GM18861 (cell line): ENCODE results near the gene WDR72.
"Not testable (repeated sequence)": the region's sequence is repeated elsewhere in the genome, so short reads cannot be mapped to it uniquely, and the experiment has no call there.

ENCODE experiments used
- ATAC-seq: cut with Tn5 transposase; IDR thresholded peaks from one replicate; pipeline ENCODE4 v1.9.1; 2021; ENCODE audit not compliant: unreplicated experiment

Gene WDR72

DNA sequence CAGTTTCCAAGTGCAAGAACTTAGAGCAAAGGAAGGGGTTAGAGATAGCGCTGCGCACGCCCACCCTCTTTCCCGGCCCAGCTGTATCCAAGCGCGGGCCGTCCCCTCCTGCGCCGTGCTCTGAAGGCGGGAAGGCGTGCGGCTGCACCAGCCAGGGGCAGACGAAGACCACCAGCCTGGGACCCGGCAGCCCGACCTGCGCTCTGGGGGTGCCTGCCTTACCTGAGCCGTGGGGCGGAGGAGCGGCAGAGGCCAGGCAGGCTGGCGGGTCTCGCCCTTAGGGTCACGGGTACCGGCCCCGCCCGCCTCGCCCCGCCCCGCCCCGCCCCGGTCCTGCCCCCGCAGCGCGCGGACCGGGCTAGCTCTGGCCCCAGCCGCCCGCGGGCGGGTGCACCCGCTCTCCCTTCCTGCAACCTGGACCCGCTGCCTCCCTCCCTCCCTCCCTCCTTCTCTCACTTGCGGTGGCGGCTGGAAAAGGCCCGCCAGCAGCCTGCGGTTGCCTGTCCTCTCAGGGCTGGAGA is at the start of gene WDR72:
Gene WDR72, minus strand, starts transcription at position 253 of the 521 bp plus-strand sequence. CDS start 26,514 bp downstream, outside the sequence.
- no peak for ATAC-seq

DNA sequence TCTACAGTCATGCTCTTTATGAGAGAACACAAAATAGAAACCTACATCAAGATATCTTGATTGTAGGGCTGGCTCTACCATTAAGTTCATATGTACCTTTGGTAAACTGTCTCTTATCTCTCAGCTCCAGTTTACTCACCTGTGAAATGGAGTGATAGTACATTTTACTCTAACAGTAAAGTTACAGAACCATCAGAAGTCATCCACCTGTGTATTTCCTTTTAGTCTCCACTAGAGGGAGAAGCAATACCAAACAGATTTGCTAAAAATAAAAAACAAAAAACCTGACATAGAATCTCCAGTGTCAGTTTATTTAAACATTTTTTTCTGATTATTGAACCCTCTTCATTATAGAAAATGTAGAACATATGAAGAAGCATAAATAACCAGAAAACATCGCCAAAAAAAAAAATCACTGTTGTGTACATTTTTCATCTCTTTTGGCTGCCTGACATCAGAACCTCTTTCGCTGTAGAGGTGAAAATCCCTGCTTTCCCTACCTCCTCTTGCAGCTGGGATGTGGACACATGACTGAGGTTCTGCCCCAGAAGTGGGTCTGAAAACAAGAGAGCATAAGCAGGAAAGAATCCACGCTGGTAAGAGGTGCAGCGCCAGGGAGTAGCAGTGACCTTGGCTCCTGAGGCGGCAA is 48.7 kb upstream of the WDR72 start:
- no peak for ATAC-seq

DNA sequence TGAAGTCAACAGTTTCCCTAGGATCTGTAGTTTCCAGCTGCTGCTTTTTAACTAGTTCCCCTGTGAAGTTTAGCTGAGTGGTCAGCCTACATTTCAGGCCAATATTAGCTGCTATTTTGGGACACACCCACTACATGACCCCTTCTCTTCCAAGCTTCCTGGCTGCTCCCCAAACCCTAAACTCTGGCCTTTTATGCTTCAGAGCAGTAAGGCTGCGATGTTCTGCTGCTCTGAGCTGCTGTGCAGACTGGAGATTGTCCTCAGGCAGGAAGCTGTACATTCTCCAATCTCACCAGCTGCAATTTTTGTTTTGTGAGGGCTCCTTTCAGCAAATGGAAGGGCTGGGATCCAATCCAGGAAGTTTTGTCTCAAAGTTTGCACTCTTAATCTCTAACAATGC is 48.0 kb upstream of the WDR72 start:
- ATAC-seq: no peak

DNA sequence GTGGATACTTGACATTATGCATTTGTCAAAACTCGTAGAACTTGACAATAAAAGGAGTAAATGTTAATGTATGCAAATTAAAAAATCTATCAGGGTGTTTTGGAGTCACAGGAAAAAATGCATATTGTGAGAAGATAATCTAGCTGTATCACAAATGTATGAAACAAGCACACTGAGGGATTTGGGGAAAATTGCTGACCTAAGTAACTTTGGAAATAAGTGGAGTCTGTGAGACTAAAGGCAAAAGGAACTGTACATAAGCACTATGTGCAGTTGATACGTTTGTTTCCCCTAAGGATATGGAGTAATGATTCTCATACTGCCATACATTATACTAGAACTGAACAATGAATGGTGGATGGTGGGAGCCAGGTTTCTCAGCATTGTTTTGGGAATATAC is 43.2 kb upstream of the WDR72 start:
- ATAC-seq: no peak

DNA sequence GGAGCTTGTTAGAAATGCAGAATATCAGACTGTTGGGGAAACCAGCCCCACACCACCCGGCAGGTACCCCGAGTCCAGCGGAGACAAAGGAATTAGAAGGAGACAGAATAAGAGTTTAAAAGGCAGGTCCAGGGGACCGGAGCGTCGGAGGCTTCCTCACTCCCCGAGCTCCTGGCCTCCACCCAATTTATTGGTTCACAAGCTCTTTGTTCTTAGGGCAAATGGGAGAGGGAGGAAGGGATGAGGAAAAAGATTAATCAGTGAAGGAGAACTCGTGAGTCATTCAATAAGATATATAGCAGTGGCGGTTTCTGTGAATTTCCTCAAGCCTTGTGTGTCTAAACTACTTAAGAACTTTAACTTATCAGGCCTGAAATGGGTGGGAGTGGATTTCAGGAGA is 32.1 kb upstream of the WDR72 start:
- no peak for ATAC-seq

DNA sequence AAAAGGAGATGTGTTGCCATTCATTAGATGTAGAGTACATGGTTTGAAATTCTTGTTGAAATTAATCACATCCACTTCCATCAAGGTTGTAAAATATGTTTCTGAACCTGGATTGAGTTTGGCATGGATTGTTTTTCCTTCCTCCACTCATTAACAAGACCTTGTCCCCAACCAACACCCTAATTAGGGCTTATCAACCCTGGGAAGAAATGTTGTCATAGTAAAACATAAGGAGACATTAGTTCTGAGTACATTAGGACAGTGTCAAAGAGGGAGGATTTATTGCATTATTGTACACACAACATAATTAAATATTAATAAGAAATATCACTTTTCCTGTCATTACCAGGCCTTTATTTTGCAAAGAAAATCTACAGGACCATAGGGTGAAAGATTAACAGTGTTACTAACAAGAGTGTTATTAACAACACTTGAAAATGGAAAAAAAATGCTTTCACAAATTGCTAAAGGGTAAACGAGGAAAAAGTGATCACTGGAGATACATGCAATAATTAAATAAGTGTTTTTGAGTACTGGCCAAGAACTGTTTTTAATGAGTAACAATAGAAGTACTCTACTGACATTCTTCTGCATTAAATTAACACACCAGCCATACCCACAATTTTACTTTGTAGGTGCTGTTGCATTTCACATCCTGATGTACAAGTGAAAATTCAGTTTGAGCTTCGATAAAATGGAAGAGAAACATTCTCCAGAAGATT is 30.4 kb upstream of the WDR72 start:
- no peak for ATAC-seq

DNA sequence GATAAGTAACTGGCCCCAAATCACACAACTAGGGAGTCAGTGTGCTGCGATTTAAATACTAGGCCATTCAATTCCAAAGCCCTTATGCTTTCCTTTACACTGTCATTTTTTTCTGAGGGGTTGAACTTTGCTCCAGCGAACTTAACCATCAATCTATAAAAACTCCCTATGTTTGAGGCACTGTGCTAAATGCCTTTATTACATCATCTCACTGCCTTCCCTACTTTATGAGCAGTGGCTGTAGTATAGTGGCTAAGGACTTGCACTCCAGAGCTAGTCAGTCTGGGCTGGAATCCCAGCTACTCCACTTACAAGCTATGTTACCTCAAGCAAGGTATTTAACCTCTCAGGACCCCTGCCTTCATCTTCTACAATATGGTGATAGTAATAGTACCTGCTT is 26.9 kb upstream of the WDR72 start:
- no peak for ATAC-seq

DNA sequence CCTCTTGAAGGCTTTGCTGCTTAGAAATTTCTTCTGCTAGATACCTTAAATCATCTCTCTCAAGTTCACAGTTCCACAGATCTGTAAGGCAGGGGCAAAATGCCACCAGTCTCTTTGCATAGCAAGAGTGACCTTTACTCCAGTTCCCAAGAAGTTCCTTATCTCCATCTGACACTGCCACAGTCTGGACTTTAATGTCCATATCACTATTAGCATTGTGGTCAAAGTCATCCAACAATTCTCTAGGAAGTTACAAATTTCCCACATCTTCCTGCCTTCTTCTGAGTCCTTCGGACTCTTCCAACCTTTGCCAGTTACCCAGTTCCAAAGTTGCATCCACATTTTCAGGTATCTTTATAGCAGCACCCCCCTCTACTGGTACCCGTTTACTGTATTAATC is 25.8 kb upstream of the WDR72 start:
- not testable (repeated sequence) for ATAC-seq

DNA sequence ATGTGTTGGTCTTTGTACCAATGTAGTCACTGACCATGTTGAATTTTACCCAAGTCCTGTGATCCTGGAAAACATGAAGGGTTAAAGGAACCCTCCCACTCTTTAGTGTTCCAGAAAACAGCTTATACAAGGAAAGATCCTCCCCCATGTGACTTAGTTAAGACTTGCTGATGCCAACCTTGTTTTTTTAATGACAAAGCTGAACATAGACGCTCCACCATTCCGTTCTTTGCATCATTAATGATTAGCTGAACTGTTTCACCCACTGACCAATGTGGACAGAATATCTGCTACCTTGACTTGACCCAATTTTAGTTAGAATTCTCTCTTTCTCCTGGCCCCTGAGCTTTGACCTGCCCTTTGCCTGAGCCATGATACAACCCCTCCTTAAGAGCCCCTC is 3.5 kb upstream of the WDR72 start:
- ATAC-seq: no peak

DNA sequence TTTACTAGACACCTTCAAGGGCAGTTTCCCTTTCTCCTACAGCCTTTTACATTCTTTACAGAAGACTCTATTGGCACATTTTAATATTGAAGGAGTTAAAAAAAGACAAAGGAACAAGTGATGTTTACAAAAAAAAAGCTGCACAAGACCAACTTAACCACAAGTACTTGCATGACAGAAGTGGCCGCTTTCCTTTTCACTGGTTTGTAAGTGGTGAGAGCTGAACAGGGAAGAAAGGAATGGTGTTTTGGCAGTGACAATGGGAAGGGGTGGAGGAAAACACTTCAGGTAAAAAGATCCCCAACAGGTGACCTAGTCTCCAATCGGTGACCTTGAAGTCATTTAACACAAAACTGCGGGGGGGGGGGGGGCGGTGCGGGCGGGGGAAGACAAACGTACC is 1.1 kb downstream of the WDR72 start:
- no peak for ATAC-seq

DNA sequence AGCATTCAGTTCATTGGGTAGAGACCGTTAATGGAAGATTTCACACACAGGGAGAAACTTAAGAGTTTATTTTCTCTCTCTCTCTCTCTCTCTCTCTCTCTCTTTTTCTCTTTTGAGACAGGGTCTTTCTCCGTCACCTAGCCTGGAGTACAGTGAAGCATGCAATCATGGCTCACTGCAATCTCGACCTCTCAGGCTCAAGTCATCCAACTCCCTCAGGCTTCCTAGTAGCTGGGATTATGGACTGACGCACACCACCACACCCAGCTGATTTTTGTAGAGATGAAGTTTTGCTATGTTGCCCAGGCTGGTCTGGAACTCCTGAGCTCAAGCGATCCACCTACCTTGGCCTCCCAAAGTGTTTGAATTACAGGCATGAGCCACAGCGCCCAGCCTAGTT is 1.6 kb downstream of the WDR72 start:
- no peak for ATAC-seq

DNA sequence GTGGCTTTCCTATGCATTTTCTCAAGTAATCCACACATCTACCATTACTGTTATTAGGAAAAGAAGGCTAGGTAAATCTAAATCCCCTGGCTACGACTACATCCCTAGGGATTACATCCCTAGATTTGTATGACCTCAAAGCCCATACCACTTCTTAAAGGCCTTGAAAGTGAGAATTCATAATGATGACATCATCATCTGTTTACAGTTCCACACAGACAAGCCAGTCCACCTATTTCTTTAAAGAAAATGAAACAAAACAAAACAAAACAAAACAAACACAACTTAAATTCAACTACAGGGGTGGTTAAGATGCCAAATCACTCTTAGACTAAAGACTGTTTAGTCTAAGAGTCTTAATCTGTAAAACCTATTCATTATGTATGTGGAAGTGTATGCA is 5.7 kb downstream of the WDR72 start:
- no peak for ATAC-seq

DNA sequence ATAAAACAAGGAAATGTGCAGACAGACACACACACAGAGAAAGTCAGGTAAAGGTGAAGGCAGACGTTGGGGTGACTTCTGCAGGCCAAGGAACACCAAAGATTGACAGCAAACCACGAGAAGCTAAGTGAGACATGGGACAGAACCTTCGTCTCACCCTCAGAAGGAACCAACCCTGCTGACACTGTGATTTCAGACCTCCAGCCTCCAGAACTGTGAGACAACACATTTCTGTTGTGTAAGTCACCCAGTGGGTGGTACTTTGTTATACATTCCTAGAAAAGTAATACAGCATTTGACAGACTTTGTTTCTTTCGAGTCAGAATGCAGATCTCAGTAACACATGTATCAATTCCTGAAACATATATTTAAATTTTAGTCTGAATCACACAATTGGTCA is 7.1 kb downstream of the WDR72 start:
- ATAC-seq: no peak

DNA sequence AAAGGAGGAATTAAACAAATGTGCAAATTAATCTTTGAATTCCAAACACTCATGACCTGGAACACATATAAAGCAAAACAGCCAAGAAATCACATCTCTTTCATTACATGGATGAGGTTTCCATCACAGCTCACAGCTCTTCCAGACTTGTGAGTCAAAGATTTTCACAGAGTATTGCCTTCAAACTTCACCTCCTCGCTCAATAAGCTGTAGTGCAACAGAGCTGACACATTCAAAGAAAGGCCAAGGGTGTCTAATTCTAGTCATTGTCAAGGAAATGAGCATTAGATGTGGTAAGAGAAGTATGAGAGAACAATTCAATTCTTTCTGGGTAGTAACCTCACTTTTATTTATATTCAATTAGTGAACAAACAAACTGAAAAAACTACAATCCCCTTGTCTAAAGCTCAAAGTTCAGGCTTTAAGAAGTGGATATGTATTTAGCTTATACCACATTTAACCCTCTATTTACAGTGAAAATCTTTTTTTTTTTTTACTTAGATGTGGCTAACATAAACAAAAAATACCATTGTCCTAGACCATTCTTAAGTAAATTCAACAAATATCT is 11.9 kb downstream of the WDR72 start:
- ATAC-seq: no peak

DNA sequence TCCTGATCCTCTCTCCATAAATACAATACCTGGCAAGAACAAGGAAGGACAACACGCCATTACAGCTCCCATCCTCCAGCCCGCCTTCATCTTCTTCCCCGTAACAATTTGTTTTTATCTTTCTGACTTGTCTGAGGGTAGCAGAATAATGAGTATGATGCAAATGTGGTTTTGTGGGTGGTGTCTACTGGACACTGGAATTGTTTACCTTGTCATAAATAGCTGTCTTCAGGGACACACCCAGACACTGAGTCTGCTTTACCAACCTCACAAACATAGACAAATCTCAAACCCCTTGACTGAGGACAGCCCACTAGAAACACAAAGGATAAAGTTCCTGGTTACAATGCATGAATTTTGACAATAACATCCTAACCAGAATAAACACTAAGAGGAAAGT is 13.4 kb downstream of the WDR72 start:
- ATAC-seq: no peak

DNA sequence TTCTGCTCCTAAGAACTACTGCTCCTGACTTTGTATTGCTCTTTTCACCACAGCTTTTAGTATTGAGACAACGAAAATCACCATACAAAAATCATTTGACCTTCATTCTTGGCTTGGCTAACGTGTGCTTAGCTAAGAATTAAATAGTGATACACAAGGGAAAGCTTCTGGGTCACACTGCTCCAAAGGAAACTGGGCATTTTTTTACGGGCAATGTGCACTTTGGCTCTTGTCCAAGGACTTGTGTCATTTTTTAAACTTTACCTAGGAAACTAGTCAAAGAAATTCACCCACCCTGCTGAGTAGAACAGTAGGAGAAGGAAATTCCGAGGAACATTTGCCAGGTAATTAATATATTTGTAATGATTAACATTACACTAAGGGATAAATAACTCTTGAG is 19.8 kb downstream of the WDR72 start:
- no peak for ATAC-seq

DNA sequence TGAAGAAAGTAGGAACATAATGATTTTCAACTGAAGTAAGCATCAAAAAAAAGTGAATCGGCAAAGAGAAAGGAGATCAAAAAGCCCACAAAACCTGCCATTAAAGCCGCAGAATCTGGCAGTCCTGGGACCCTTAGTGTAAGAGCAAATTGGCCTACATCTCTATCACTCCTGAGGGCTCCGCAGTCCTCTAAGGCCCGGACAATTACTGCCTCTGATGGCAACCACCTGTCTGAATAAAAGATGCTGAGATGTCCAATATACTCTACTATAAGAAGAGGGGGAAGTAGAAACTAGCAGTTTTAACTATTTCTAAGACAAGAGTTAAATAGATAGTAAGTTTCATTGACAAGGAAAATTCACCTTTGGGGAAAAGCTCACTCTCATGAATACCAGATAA is 20.3 kb downstream of the WDR72 start:
- no peak for ATAC-seq

DNA sequence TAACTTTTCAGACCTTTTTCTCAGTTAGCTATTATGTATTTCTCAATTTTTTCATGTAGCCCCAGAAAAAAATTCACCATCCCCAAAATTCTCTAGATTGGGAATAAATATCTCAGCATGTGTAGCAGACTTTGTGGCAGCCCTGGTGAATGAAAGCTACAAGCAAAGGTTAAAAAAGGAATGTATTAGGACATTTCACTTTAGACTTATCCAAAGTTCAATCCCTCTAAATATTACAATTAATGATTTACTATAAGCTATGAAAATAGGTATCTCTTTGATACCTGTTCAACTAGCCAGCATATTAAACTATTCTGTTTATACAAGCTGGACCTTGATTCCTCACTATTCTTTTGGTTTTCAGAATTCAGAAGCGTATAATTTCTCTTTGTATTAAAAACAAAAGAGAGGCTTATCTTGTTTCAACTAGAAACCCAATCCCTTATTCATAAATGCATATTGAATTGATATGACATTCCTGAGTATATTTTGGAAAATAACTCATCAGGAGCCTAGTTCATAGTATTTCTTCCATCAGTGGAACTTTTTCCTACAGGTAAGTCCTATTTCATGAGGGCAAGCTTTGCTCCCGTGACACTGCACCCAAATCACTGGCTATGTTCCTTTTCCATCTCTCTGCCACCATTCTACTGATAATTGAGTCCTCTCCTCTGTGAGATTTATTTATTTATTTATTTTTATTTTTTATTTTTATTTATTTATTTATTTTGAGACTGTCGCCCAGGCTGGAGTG is 38.0 kb downstream of the WDR72 start:
- ATAC-seq: no peak

DNA sequence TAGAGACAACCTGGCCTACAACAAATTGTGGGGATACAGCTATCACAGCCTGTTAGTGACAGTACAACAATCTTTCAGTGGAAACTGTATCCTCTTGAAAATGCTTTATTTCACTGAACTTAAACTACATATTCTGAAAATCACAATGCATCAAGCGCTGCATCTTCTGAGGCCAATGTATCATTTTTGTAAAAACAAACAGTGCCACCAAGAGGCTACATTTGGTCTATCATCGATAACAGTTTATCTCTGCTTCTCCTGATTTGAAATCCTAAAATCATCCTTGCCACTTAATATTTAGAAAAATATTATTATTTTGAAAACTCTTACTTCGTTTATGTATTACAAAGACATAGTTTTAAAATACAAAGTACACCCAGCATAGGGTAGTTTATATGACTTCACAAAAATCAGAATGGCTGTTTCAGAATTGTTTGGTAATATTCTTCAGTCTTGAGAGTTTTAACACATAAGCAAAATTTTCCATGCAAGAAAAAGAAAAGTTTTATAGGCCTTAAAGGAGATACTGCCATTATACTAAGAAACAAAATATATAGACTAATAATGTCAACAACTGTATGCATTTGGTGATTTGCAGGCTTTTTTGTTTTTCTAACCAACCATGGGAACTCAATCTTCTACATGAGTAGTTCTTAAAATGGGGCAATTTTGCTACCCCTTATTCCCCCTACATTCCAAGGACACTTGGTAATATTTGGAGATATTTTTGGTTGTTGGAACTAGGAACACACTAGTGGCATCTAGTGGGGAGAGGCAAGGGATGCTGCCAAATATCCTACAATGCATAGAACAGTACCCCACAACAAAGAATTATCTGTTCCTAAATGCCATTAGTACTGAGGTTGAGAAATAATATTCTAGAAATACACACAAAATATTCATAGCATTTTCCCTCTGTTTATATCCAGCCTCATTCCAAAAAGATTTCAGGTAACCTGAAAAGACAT is 42.3 kb downstream of the WDR72 start:
- ATAC-seq: no peak

DNA sequence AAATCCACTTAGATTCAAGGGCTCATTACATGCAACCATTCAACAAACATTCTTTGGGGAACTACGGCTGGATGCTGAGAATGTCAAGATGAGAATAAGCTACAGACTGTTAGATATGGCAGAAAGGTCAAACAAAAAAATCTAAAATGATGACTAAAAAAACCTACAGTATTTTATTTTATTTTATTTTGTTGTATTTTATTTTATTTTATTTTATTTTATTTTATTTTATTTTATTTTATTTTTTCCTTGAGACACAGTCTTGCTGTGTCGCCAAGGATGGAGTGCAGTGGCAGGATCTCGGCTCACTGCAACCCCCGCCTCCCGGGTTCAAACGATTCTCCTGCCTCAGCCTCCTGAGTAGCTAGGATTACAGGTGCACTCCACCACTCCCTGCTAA is 46.2 kb downstream of the WDR72 start:
- no peak for ATAC-seq
